HG03439 (cell line): Measurements from ENCODE around the gene TSSK6.

Experiments used
- ATAC-seq: cut with Tn5 transposase; IDR thresholded peaks from one replicate; pipeline ENCODE4 v1.9.1; 2021; ENCODE audit warnings: mild to moderate bottlenecking, moderate library complexity; ENCODE audit not compliant: unreplicated experiment

TSSK6 gene

DNA sequence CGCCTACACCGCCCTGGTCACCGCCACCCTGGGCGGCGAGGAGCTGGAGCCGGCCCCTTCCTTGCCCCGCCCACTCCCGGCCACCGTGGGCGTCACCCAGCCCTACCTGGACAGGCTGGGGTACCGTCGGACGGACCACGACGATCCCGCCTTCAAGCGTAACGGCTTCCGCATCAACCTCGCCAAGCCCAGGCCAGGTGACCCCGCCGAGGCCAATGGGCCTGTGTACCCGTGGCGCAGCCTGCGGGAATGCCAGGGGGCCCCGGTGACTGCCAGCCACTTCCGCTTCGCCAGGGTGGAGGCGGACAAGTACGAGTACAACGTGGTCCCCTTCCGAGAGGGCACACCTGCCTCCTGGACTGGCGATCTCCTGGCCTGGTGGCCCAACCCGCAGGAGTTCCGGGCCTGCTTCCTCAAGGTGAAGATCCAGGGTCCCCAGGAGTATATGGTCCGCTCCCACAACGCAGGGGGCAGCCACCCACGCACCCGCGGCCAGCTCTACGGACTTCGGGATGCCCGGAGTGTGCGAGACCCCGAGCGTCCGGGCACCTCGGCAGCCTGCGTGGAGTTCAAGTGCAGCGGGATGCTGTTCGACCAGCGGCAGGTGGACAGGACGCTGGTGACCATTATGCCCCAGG lies 29.7 kb upstream of the TSSK6 start:
- no peak for ATAC-seq

DNA sequence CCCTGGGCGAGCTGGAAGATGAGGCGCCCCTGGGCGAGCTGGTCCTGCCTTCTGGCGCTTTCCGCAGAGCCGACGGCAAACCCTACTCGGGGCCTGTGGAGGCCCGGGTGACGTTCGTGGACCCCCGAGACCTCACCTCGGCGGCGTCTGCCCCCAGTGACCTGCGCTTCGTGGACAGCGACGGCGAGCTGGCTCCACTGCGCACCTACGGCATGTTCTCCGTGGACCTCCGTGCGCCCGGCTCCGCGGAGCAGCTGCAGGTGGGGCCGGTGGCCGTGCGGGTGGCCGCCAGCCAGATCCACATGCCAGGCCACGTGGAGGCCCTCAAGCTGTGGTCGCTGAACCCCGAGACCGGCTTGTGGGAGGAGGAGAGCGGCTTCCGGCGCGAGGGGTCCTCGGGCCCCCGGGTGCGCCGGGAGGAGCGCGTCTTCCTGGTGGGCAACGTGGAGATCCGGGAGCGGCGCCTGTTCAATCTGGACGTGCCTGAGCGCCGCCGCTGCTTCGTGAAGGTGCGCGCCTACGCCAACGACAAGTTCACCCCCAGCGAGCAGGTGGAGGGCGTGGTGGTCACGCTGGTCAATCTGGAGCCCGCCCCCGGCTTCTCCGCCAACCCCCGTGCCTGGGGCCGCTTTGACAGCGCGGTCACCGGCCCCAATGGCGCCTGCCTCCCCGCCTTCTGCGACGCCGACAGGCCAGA lies 29.1 kb upstream of the TSSK6 start:
- no peak for ATAC-seq

DNA sequence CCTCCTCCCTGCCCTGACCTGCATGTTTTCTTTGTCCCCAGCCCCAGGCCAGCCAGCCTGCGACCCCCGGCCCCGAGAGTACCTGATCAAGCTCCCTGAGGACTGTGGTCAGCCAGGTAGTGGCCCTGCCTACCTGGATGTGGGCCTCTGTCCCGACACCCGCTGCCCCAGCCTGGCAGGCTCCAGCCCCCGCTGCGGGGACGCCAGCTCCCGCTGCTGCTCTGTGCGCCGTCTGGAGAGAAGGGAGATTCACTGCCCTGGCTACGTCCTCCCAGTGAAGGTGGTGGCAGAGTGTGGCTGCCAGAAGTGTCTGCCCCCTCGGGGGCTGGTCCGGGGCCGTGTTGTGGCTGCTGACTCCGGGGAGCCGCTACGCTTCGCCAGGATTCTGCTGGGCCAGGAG lies 28.3 kb upstream of the TSSK6 start:
- ATAC-seq, result no peak

DNA sequence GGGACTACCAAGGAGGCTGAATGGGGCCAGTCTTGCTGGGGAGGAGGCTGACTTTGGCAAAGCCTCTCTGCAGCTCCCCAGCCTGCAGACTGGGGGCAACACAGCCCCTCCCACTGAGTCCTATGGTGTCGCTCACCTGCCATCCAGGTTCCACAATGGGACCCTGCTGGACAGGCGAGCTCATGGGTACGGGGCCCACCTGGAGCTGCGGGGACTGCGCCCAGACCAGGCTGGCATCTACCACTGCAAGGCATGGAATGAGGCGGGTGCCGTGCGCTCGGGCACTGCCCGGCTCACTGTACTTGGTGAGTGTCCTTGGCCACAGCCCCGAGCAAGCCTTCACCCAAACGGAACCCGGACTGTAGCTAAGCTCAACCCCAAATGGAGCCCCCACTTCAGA lies 27.8 kb upstream of the TSSK6 start:
- ATAC-seq, result no peak

DNA sequence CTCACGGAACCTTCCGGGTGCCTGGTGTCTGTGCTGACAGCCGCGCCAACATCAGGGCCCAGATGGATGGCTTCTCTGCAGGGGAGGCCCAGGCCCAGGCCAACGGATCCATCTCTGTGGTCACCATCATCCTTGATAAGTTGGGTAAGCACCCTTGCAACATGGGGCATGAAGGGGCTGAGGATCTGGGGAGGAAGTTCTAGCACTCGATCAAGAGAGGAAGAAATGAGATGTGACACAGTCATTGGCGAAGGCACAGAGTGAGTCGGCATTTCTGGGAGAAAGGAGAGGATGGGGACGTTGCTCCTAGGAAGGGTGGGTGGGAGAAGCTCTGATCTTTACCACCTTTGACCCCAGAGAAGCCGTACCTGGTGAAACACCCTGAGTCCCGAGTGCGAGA lies 27.2 kb upstream of the TSSK6 start:
- ATAC-seq, result no peak

DNA sequence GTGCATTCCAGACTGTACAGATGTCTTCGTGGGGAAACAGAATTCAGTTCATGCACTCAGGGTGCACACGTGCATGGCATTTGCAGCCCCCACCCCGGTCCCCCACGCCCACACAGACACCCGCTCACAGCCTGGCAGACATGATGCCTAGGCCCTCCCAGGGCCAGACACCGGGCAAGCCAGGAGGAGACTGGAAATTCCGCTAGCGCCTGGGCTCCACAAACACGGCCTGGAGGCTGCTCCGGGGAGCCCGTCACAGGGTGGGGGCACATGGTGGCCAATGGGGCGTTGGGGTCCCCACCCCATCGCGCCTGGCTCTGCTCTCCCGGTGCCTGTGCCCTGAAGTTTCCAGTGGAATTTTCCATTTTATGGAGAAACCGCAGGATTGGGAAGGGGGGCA lies 26.3 kb upstream of the TSSK6 start:
- no peak for ATAC-seq

DNA sequence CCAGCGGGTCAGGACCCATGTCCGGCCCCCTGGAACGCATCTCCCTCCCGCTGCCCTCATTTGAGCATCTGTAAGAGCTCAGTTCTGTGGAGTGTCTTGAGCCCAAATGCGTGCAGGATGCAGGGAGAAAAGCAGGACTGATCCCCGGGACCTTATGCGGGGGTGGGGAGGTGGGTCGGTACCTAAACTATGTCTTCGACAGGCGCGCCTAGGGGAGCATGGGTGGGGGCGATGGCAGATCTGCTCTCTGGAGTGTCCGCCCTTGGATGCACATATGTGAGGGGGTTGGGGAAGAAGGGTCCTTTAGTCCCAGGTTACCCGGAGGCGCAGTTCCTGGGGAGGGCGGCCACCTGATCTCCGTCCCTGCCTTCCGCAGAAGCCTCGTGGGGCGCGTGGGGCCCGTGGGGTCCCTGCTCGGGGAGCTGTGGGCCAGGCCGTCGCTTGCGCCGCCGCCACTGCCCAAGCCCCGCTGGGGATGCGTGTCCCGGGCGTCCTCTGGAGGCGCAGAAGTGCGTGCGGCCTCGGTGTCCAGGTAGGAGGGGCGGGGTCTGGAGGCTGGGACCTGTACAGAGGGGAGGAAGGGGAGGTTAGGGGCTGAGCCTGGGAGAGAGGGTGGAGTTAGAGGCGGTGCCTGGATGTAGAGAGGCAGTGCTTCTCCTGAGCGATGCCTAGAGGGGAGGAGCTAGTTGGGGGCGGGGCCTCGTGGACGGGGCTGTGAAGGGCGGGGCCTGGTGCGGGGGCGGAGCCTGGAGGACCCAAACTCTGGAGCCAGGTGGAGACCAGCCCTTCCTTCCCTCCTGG lies 25.6 kb upstream of the TSSK6 start:
- no peak for ATAC-seq

DNA sequence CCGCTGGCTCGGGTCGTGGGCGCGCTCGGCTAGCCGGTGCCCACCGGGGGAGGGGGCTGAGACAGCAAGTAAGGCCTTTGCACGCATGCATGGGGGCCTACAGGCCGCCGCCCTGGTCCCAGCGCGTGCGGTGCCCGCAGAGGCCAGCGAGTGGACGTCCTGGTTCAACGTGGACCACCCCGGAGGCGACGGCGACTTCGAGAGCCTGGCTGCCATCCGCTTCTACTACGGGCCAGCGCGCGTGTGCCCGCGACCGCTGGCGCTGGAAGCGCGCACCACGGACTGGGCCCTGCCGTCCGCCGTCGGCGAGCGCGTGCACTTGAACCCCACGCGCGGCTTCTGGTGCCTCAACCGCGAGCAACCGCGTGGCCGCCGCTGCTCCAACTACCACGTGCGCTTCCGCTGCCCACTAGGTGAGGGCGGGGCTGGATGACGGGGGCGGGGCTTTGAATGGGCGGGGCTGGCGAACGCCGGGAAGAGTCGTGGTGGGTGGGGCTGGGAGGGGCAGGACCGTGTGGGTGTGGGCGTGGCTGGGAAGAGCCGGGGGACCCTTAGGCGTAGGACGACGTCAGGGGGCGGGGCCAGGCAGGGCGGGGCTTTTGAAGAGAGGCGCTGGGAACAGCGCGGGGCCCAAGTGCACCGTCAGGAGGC lies 24.8 kb upstream of the TSSK6 start:
- ATAC-seq, result no peak

DNA sequence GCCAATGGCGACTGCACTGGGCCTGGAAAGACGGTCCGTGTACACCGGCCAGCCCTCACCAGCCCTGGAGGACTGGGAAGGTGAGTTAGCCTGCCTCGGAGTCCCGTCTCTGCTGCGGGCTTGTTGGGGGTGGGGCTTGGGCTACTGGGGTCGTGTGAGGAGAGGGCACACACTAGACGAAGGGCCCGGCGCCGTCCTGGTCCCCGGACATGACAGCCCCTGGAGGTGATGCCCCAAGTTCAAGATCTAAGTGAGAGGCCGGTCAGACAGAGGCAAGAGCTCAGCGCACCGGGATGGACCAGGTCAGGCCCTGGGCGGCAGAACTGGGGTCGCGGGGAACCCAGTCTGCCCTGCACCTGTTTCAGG lies 24.3 kb upstream of the TSSK6 start:
- no peak for ATAC-seq

DNA sequence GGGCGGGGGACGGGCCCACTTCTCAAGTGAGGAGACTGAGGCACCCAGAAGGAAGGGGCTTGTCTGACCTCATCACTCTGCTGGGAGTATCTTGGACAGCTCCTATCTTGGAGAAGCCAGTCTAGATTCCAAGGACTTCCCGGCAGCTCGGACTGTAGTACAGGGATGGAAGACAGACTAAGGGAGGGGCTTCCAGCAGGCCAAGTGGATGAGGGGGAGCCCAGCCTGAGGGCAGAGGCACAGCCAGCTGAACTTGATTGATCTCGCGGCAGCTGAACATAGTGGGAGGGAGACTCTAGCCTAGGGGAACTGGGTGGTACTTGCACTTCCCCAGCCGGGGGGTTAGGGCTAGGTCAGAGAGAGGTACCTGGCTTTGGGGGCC lies 23.4 kb upstream of the TSSK6 start:
- no peak for ATAC-seq

DNA sequence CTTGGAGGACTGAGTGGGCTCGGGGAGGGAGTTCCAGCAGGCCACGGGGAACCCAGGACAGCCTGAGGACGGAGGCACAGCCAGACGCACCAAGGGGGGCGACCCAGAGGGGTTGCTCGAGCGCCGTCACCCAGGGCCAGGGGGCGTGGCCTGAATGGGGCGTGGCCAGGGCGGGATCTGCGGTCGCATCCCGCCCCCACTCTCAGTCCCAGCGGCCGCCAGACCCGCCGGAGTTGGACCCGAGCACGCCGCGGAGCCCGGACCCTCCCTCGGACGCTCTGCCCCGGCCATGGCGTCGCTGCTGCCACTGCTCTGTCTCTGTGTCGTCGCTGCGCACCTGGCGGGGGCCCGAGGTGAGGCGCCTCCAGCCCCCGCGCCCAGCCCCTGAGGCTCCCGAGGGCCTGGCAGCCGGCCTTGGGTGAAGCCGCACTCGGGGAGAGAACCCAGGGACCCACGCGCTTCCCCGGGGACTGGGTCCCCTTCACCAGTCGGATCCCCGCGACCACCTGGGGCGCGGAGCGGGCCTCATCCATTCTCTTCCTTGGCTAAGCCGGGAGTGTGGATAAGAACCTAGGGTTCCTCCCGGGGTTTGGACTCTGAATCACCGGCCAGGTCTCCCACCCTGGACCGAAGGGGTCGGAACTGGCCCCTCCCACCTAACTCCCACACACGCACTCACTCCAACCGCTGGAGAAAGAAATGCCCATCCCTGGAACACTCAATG lies 22.9 kb upstream of the TSSK6 start, which contains the start of gene CILP2:
TSS of gene CILP2 (plus strand) at position 205 of the 724 bp plus-strand sequence. CDS start at position 290, 85 bp downstream.
- ATAC-seq, result no peak

DNA sequence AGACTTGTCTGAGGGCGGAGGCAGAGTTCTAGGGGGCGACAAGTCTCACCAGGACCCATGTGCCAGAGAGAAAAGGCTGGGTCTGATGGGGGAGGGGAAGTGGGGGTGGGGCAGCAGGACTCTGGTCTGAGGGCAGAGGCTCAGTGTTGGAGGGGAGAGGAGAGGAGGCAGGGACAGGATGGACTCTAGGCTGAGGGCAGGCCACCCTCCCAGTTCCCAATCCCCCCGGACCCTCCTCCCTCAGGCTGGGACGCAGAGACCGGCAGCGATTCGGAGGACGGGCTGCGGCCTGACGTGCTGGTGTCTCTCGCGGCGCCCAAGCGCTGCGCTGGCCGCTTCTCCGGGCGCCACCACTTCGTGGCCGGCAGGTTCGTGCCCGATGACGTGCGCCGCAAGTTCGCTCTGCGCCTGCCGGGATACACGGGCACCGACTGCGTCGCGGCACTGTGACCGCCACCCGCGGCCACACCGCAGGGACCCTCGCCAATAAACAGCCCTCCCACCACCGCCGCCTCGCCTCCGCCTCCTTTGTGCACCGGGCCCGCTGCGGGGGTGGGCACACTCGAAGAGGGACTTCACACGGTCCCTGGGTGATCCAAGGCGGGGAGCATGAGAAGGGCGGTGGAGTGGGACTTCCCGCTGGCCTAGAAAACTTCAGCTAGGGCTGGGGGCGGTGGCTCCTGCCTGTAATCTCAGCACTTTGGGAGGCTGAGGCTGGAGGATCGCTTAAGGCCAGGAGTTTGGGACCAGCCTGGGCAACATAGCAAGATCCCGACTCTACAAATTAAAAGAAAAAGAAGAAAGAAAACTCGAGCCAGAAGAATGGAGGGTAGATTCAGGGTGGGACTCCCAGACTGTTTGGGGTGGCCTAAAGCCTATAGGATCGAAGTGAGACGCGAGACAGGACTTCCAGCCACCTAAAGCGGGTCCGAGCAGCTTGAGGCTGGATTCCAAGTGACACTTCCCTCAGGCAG lies 22.0 kb upstream of the TSSK6 start:
- no peak for ATAC-seq

DNA sequence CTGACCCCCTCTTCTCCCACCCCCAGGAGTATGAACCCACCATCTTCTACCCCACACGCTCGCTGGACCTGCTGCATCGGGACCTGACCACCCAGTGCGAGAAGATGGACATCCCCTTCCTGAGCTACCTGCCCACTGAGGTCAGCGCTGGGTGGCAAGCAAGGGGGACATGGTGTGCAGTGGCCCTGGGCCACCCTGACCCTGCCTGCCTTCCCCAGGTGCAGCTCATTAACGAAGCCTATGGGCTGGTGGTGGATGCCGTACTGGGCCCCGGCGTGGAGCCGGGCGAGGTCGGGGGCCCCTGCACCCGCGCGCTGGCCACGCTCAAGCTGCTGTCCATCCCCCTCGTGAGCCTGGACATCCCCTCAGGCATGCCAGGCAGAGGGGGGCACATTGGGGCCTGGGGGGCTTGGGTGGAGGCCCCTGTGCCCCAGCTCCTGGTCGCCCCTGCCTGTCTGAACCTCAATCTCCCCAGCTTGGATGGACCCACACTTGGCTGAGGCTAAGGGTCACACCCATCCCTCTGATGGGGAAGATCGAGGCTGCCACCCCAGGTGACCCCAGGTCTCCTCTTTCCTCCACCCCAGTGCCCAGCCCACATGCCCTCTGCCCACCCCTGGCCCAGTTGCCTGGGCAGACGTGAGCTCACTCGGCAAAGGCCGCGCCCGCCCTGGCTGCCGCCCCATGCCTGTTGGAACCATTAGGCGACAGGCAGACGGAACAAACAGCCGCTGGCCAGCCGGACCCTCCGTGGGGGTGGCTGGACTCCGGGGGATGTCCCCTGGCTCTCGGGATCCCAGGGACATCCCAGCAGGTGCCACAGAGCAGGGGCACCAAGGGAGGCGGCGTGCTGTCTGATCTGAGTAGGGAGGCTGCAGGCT lies 20.2 kb upstream of the TSSK6 start:
- no peak for ATAC-seq

DNA sequence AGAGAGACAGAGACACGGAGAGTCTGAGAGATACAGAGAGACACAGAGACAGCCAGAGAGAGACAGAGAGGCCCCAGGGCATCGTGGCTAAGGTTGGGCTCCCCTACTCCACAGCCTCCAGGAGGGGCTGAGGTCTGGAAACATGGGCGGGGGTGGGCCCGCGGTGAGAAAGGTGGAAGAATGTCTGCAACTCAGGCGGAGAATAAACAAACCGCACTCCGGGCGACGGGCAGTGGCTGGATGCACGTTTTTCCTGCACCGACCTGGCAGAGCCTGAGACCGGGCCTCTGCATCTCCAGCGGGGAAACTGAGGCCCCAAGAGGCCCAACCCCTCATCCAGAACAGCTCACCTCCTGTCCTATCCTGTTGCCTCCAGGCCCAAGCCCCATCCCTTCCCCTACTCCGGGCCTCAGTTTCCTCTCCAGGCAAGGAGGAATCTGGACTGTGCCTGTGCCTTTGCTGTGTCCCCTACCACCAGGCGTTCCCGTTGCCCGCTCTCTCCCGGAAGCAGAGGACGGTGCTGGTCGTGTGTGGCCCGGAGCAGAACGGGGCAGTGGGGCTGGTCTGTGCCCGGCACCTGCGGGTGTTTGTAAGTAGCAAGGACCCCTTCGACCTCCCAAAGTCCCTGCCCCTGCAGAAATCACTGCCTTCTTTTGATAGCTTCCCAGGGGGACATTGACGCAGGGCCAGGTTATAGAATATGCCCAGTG lies 19.4 kb upstream of the TSSK6 start:
- no peak for ATAC-seq

DNA sequence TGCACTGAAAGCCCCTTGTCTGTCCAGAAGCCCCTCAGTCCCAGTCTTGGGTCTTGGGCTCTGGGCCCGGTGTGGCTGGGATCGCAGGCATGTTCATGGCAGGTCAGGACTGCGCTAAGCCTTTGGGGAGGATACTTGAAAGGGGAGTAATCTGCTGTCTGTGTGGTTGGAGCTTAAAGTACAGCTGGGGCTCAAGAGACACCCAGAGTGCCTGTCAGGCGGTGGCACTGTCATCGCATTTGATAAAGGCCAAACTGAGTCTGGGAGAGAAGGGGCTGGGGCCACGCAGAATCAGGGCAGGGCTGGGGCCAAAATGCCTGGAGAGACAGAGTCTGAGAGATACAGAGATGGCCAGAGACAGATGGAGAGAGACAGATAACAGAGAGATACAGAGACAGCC lies 18.5 kb upstream of the TSSK6 start:
- no peak for ATAC-seq

DNA sequence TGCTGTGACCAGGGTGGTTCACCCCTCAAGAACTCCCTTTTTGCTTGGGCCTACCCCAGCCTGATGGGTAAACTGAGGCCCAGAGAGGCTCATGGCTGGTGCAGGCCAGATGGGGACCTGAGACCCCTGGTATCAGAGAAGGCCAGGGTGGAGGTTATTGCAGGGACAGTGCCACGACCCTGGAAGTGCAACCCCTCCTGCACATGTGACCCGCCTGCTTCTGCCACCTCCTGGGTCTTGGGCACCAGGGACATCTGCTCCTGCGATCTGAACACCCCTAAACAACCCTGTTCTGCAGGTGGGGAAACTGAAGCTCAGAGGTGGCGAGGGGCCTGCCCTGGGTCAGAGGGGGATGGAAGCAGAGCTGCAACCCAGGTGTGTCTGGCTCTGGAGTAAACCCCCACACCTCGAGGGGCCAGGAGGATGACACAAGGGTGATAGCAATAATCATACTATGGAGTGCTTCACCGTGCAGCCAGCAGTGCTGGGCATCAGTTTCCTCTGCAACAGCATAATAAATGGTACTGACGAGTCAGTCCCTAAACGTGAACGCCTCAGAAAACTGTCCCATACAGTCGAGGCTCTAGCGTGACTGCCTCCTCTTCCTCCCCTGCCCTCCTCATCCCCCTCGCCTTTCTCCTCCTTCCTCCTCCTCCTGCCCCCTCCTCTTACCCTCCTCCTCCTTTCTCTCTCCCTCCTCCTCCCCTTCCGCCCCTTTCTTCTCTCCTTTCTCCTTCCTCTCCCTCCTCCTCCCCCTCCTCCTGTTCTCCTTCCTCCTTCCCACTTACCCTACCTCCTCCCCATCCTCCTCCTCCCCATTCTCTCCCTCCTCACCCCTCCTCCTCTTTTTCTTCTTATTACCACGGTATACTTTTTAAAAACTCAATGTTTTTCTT lies 17.7 kb upstream of the TSSK6 start:
- no peak for ATAC-seq
